ENCODE measurements around the gene GRK5.

Gene GRK5

DNA sequence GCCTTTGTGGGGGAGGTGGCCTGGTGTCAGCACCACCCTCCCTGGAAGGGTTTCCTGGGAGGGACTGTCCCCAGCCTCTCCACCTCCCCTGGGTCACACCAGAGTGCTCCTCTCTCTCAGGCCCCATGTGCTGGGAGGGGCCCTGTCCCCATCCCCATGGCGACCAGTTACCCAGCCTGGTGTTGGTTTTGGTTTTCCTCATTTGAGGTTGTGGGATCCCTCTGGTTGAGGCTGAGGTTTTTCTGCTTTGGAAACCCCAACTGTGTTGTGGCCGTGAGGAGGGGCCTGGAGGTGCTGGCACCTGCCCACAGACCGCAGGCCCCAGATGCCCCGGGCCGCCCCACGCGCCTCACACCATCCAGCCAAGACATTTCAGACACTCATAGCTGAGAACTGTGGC lies 106.3 kb downstream of the GRK5 start:
- DNase-seq (ENCODE audit: low read depth): no peak
- no peak overlapping the region for H3K4me3 ChIP-seq (ENCODE audit: low read depth, low read length)
- TF ChIP-seq, protein P1, sequence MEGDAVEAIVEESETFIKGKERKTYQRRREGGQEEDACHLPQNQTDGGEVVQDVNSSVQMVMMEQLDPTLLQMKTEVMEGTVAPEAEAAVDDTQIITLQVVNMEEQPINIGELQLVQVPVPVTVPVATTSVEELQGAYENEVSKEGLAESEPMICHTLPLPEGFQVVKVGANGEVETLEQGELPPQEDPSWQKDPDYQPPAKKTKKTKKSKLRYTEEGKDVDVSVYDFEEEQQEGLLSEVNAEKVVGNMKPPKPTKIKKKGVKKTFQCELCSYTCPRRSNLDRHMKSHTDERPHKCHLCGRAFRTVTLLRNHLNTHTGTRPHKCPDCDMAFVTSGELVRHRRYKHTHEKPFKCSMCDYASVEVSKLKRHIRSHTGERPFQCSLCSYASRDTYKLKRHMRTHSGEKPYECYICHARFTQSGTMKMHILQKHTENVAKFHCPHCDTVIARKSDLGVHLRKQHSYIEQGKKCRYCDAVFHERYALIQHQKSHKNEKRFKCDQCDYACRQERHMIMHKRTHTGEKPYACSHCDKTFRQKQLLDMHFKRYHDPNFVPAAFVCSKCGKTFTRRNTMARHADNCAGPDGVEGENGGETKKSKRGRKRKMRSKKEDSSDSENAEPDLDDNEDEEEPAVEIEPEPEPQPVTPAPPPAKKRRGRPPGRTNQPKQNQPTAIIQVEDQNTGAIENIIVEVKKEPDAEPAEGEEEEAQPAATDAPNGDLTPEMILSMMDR (IDR thresholded peaks at IDR 0.05; ENCODE audit: control insufficient read depth, extremely low read depth, insufficient read depth): no peak

DNA sequence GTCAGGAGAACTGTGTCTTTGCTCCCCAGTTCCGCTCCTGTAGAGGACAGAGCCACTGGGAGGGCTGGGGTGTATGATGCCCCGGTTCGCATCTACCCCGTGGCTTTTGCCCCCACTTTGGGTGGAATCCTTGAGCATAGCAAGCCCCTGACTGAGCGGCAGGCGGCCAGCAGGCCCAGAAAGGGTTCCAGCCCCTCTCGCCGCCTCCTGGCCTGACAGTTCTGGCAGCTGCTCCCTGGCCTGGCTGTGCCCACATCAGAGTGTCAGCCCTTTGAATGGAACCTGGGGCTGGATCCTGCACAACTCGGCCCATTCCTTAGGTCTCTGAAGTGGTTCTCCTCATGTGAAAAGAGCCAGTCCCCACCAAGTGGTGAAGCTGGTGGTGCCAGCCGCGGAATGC lies 106.7 kb downstream of the GRK5 start:
- DNase-seq (ENCODE audit: low read depth): no peak
- no peak overlapping the region for H3K4me3 ChIP-seq (ENCODE audit: low read depth, low read length)
- TF ChIP-seq, protein P1 (IDR thresholded peaks at IDR 0.05; ENCODE audit: control insufficient read depth, extremely low read depth, insufficient read depth): no peak

DNA sequence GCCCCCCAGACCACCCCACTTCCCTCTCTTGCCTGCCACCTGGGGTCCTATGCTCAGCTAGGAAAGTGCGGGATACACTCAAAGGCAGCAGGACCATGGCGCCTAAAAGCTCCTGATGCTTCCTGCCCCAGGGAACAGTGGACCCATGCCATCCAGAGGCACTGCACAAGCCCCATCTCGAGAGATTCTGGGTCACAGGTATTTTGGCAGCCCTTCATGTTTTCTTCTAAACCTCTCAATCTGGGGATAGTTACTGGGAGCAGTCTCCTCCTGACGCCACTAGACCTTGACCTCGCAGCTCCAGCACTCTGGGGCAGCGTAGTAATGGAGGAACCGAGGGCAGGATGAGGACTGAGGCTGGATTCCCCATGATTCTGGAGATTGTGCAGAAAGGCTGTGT lies 107.1 kb downstream of the GRK5 start:
- no peak overlapping the region for H3K4me3 ChIP-seq (ENCODE audit: low read depth, low read length)
- TF ChIP-seq, protein P1 (IDR thresholded peaks at IDR 0.05; ENCODE audit: control insufficient read depth, extremely low read depth, insufficient read depth): no peak
- no peak for DNase-seq (ENCODE audit: low read depth)

DNA sequence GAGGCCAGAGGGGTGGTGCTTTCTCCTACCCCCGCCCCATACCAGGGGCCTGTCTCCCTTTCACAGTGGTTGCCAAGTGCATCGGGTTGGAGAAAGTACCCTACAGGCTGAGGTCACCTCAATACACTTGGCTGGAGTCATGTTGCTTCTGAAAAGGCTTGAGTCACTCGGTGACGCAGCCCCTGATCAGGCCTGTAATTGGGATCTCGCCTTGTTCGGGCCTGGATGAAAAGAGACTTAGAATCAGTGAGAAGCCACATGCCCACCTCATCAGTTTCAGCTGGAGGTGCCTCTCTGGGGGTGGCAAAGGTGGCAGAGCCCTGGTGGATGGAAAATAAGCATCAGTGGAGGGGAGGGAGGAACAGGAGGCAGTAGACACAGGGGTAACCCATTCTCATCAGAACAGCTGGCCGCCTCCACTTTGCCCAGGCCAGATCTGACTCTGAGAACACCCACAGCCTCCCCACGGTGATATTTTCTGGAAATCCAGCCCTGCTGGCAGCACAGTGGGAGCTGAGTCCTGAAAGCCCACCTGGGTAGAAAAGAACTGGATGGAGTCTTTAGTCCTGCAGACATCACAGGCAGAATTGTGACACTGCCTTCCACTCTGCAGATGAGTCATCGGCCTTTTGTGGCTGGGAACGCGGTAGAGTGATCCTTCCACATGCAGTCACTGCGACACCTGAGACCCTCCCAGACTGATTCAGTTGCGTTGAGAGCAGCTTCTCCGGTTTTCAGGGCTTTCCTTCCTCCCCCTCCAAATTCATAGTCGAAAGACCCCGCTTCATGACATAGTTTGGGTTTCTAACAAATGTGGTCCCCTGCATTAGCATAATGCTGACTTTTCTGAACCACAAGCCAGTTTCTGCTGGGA lies 108.0 kb downstream of the GRK5 start:
- TF ChIP-seq, protein P1 (IDR thresholded peaks at IDR 0.05; ENCODE audit: control insufficient read depth, extremely low read depth, insufficient read depth): no peak
- no peak overlapping the region for H3K4me3 ChIP-seq (ENCODE audit: low read depth, low read length)
- DNase-seq (ENCODE audit: low read depth): no peak

DNA sequence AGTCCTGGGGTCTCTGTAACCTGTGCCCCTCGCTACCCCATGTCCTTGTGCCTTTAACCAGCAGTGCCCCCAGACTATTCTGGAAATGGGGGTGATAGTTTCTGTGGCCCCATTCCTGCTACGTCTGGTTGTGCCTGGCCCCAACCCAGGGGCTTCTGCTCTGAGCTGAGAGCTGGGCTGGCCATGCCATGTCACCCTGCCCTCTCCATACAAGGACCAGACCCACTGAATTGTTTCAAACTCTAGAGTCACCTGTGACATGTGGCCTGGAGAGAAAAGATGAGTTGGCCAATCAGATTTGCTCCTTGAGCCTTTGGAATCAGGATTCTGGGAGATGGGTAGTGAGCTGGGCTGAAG lies 108.6 kb downstream of the GRK5 start:
- DNase-seq (ENCODE audit: low read depth): no peak
- TF ChIP-seq, protein P1 (IDR thresholded peaks at IDR 0.05; ENCODE audit: control insufficient read depth, extremely low read depth, insufficient read depth): no peak
- no peak overlapping the region for H3K4me3 ChIP-seq (ENCODE audit: low read depth, low read length)

DNA sequence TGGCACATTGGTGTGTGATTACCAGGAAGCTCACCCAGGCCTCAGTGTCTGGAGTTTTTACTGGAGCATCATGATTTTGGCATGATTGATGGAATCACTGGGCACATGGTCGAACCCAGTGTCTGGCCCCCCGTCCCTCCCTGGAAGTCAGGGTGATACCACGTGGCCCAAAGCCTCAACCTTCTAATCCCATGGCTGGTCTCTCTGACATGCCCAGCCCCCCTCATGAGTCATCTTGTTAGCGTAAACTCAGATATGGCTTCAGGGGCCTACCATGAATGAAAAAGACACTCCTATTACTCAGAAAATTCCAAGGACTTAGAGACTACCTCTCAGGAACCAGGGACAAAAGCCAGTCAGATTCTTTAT lies 109.3 kb downstream of the GRK5 start:
- H3K4me3 ChIP-seq (ENCODE audit: low read depth, low read length): no peak overlapping the region
- TF ChIP-seq, protein P1 (IDR thresholded peaks at IDR 0.05; ENCODE audit: control insufficient read depth, extremely low read depth, insufficient read depth): no peak
- no peak for DNase-seq (ENCODE audit: low read depth)
